GM19455 (cell line): ENCODE measurements around the gene MSN.
A peak's percentile ranks its signal among the peaks of the same experiment; 100 is the strongest.

ENCODE experiments used
- ATAC-seq: cut with Tn5 transposase; IDR thresholded peaks from one replicate; pipeline ENCODE4 v1.9.1; 2021; ENCODE audit not compliant: unreplicated experiment

The MSN gene

GRCh38 chrX:65671966-65672365, 4.5 kb downstream of the MSN start:
- ATAC-seq, result no peak

DNA sequence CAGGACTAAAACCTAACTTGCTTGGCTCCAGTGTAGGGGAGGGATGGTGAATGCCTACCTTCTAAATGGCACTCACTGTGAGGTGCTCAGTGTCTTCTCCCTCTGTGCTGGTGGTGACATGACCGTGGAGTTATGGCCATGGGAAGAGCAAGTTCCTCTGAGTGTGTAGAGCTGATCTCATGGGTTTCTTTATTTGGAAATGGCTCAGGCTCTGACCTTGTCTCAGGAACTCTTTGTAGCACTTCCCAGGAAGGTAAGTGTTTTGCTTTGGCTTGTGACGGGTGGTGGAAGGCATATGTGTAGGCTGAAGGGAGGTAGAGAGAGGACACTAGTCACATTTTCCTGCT, 6.4 kb downstream of the MSN start:
- no peak for ATAC-seq

GRCh38 chrX:65674204-65674893, 6.9 kb downstream of the MSN start:
- ATAC-seq, result no peak

- ATAC-seq, result no peak
Observed at GRCh38 chrX:65677954-65678469, 10.6 kb downstream of the MSN start.

GRCh38 chrX:65679071-65679540, 11.7 kb downstream of the MSN start:
- no peak for ATAC-seq

DNA sequence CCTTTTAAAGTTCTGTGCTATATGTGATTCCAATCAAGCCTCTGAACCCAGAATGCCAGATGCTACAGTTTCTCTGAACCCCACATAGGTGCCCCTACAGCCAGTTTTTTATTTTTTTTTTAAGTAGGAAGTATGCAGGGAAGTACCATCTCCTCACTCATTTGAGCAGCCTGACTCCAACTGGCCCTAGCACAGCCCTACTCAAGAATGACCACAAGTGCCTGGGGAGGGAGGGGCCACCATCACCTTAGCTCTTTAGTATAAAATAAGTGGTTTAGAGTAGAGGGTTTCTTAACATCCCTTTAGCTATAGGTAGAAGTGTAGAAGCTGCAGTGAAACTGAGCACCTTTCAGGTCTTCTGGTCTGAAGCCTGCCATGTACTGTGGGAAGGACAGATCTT, 14.4 kb downstream of the MSN start:
- no peak for ATAC-seq

DNA sequence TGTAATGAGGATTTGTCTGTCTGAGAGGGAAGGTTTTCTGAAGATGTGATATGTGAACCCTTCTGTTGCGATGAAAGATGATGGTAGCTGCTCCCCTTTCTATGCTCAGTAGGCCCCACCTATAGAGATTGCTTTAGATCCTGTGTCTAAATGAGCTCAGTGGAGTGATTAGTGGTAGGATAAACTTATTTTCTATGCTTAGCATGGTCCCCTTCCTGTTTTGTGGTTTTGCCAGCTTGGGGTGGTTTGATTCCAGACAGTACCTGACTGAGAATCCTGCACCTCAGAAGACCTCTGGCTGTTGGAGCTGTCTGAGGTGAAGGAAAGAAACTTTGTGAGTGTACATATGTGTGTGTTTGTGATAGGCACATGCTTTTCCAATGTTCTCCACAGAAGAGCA, 17.7 kb downstream of the MSN start:
- ATAC-seq, result no peak

DNA sequence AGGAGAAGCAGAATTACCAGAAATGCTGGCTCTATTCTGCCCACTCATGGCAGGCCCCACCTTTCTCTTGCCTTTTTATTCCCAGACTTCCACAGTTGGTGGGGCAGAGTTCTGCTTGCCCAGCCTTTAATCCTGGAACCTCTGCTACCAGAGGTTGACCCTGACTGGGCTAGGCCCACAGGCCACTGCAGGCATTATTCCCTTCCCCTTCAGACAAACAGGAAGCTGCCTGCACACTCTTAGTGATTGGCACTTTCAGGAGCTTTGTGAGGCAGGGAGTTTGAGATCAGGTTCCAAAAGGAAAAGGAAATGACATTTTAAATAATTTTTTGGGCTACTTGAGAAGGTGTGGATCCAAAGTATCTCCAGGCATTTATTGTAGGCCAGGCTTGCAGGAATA, 18.8 kb downstream of the MSN start:
- ATAC-seq, result no peak

DNA sequence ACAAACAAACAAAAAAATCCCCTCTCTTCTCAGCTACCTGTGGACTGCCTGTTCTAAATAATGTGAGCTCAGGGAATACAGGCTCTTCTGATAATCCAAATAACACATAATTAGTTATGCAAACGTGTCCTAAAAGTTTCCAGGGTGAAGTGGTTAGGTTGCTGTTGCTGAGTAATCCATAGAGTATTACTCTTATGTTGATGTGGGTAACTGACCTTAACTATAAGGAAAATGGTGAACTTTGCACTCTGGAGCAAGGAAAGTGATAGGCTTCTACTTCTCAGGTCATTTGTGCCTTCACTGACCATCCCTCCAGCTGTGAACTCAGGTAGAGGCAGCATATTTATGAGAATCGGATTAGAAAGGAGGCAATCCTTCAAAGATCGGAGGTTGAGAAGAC, 19.9 kb downstream of the MSN start:
- ATAC-seq, result no peak

- peak; percentile 93 for ATAC-seq
Observed at GRCh38 chrX:65688403-65688871, 21.0 kb downstream of the MSN start.

DNA sequence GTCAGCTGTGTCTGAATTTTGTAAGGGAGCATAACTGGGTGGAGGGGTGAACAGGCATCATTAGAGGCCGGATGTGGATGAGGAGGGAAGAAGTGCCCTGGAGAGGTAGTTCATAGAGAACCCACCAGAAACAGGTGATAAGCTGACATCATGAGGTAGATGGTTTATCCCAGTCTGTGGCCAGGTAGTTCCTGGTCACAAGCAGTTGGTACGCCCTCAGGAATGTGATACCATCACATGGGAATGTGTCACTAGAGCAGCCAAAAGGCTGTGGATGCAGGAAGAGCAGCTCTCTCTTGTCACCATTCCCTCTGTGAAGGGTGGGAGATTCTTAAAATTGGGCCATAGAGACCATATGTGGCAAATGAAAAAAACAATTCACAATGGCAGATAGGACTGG, 21.9 kb downstream of the MSN start:
- no peak for ATAC-seq

GRCh38 chrX:65690057-65690855, 22.8 kb downstream of the MSN start:
- no peak for ATAC-seq

- no peak for ATAC-seq
Observed at GRCh38 chrX:65695849-65696449, 28.5 kb downstream of the MSN start.

- ATAC-seq, result no peak
Observed at GRCh38 chrX:65696613-65697012, 29.2 kb downstream of the MSN start.

GRCh38 chrX:65697211-65697641, 29.8 kb downstream of the MSN start:
- ATAC-seq, result no peak

- ATAC-seq, result peak; percentile 70
Observed at GRCh38 chrX:65697915-65698796, 30.7 kb downstream of the MSN start.

- ATAC-seq, result no peak
Observed at GRCh38 chrX:65702956-65703355, 35.5 kb downstream of the MSN start.

GRCh38 chrX:65705439-65705838, 38.0 kb downstream of the MSN start:
- ATAC-seq, result no peak

DNA sequence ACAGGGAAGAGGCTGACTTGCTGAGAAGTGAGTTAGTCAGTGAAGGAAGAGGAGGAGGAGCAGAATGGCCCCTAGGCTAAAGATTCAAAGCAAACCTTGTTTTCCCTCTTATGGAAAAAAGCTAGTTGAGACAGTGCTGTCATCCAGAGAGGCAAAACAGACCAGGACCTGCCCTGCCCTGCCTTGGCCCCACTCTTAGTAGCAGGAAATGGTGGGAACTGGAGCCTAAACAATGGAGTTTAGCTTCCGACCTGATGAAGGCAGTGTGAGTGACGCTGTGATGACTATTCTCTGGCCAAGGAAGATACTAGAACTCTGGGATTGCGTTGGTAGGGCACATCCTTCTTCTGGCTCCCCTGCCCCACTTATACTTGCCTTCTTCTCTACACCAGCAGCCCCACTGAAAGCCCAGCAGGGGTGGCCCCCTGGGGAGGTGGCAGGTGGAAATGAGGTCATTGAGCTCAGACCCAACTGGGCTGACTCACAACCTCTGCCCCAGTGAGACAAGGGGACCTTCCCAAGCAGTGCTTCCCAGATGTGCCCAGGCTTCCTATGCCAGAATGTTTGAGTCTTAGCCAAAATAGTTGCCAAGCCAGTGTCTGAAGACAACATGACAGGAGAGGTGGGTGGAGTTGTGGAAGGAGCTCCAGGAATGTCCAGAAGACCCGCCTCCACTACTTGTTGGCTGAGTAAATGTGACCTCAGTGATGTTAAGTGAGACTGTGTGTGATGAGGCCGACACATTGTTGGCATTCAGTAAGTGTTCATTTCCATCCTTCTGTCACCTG, 38.8 kb downstream of the MSN start:
- no peak for ATAC-seq

- no peak for ATAC-seq
Observed at GRCh38 chrX:65707151-65707550, 39.7 kb downstream of the MSN start.
